ENCODE measurements around the gene DNAH3.

The DNAH3 gene

DNA sequence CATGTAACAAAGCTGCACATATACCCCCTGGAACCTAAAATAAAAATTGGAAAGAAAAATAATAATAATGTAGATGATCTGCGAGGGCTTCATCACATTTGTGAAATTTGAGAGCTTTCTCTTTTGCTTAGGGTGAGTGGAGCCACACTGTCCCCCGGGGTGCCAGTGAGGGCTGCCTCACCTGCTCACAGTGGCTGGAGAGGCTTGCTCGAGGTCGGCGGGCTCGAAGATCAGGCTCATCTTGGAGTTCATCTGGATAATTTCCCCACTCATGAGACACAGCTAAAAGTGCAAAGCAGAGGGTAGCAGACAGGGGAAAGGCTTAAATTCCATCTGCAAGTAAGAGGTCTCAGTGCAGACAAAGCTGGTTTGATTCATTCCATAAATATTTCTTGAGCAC is 123.8 kb downstream of the DNAH3 start:
- Histone ChIP-seq H3K36me3 (replicated peaks) (no peaks in the 10 kb centered on the region), H3K4me3 (ENCODE audit: low read depth, low read length) (no peak overlapping the region), H3K27me3 (replicated peaks) (no peaks in the 10 kb centered on the region), H3K27ac (no peak overlapping the region)
- in situ Hi-C loops (cut with HindIII; ENCODE audit: low pct_ligation_motif_present, low sequenced_read_pairs), result no loop called here
- no peak for DNase-seq
- TF ChIP-seq, protein P1, sequence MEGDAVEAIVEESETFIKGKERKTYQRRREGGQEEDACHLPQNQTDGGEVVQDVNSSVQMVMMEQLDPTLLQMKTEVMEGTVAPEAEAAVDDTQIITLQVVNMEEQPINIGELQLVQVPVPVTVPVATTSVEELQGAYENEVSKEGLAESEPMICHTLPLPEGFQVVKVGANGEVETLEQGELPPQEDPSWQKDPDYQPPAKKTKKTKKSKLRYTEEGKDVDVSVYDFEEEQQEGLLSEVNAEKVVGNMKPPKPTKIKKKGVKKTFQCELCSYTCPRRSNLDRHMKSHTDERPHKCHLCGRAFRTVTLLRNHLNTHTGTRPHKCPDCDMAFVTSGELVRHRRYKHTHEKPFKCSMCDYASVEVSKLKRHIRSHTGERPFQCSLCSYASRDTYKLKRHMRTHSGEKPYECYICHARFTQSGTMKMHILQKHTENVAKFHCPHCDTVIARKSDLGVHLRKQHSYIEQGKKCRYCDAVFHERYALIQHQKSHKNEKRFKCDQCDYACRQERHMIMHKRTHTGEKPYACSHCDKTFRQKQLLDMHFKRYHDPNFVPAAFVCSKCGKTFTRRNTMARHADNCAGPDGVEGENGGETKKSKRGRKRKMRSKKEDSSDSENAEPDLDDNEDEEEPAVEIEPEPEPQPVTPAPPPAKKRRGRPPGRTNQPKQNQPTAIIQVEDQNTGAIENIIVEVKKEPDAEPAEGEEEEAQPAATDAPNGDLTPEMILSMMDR (IDR thresholded peaks at IDR 0.05; ENCODE audit: low read depth, low read length, missing control alignments), result no peak

DNA sequence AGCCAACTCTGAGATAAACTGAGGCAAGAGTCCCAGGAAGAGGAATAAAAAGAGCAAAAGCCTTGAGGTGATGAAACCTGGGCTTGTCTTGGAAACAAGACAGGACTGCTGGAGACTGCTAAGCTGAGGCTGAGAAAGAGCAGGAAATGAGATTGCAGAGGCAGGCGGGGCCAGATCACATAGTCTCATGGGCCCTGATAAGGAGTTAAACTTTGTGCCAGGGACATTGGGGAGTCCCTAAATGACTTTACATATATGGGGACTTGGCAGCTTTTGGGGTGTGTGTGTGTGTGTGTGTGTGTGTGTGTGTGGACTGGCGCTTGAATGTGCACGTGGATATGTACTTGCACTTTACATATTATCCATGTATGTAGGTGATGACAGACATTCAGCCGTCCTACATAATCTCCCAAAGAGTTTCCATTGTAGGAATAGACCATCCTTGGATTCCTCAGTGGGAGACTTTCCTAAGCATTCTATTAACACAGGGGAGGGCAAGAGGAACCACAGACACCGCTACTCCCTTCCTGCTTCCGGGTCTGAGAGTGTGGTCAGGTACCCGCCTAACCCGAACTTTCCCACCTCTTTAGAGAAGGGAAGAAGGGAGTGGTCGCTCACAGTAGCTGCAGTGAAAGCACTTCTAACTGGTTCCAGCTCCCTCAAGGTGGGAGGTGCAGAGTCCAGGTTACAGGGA is 127.0 kb downstream of the DNAH3 start:
- H3K27me3 ChIP-seq (replicated peaks), result no peaks in the 10 kb centered on the region
- TF ChIP-seq, protein P1 (IDR thresholded peaks at IDR 0.05; ENCODE audit: low read depth, low read length, missing control alignments), result no peak
- no peak overlapping the region for H3K27ac ChIP-seq
- no peaks in the 10 kb centered on the region for H3K36me3 ChIP-seq (replicated peaks)
- no peak overlapping the region for H3K4me3 ChIP-seq (ENCODE audit: low read depth, low read length)
- in situ Hi-C loops (cut with HindIII; ENCODE audit: low pct_ligation_motif_present, low sequenced_read_pairs), result no loop called here
- DNase-seq, result no peak

DNA sequence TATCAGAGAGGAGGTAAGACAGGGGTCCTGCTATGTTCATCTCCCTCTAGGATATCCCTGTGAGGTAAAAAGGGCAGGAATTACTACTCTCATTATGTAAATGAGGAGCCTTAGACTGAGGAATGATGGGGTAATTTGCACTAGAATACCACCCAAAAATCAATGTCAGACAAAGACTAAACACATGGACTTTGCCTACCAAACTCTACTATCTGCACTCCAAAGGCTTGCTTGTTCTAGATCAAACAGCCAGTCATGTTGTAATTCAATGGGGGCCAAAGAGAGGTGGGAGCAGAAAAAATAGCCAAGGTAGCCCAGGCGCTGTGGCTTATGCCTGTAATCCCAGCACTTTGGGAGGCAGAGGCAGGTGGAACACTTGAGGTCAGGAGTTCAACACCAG is 129.3 kb downstream of the DNAH3 start:
- TF ChIP-seq, protein P1 (IDR thresholded peaks at IDR 0.05; ENCODE audit: low read depth, low read length, missing control alignments), result no peak
- Histone ChIP-seq H3K4me3 (ENCODE audit: low read depth, low read length) (no peak overlapping the region), H3K27ac (no peak overlapping the region), H3K27me3 (replicated peaks) (no peaks in the 10 kb centered on the region), H3K36me3 (replicated peaks) (no peaks in the 10 kb centered on the region)
- DNase-seq, result no peak
- in situ Hi-C loops (cut with HindIII; ENCODE audit: low pct_ligation_motif_present, low sequenced_read_pairs), result no loop called here

DNA sequence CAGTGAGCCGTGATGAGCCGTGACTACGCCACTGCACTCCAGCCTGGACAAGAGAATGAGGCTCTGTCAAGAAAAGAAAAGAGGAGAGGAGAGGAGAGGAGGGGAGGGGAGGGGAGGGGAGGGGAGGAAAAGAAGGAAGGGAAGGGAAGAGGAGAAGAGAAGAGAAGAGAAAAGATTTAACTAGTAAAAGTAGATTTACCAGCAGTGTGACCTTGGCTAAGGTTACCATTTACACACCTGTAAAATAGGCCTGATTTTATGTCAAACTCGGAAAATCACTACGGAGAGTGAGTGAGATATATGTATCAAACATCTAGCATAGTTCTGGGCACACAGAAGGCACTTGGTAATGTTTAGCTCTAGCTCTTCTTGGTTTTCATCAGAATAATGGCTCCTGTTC is 140.8 kb downstream of the DNAH3 start:
- Histone ChIP-seq H3K27me3 (replicated peaks) (no peaks in the 10 kb centered on the region), H3K4me3 (ENCODE audit: low read depth, low read length) (no peak overlapping the region), H3K36me3 (replicated peaks) (no peaks in the 10 kb centered on the region), H3K27ac (no peak overlapping the region)
- no peak for DNase-seq
- in situ Hi-C loops (cut with HindIII; ENCODE audit: low pct_ligation_motif_present, low sequenced_read_pairs), result no loop called here
- TF ChIP-seq, protein P1 (IDR thresholded peaks at IDR 0.05; ENCODE audit: low read depth, low read length, missing control alignments), result no peak

DNA sequence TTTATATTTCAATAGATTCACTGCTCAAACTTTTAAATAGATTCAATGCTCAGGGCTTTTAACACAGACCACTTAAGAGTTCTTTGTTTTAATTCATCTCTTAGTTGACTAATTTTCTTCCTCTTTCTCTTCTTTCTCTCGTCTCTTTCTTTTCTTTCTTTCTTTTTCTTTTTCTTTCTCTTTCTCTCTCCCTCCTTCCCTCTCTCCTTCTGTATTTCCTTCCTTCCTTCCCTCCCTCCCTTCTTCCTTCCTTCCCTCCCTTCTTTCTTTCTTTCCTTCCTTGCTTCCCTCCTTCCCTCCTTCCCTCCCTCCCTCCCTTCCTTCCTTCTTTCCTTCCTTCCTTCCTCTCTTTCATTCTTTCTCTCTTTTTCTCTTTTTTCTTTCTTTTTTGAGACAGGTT is 145.6 kb downstream of the DNAH3 start:
- in situ Hi-C loops (cut with HindIII; ENCODE audit: low pct_ligation_motif_present, low sequenced_read_pairs), result no loop called here

More for the DNA sequence above, 145.6 kb downstream of the DNAH3 start:
- no peak for DNase-seq
- no peaks in the 10 kb centered on the region for H3K27me3 ChIP-seq (replicated peaks)
- no peak overlapping the region for H3K27ac ChIP-seq
- H3K36me3 ChIP-seq (replicated peaks), result no peaks in the 10 kb centered on the region
- no peak overlapping the region for H3K4me3 ChIP-seq (ENCODE audit: low read depth, low read length)
- TF ChIP-seq, protein P1 (IDR thresholded peaks at IDR 0.05; ENCODE audit: low read depth, low read length, missing control alignments), result no peak

All from brain microvascular endothelial cell (primary cell).